ENCODE results near the gene RGS19. TPM values are rescaled to one million over a fixed set of nuclear protein-coding genes. Genes with fewer than 3 reads are reported as not detected.

Gene RGS19
- total and polyA plus RNA-seq, 8 donors = 6.3 to 63.9 (median 8.8) TPM

- Histone ChIP-seq H3K4me3 (no peak overlapping the region), H3K4me1 (peaks cover 10 to 29% of the 10 kb centered on the region in 2 donors), H3K27me3 (peaks cover 12 to 46% of the 10 kb centered on the region in 2 donors), H3K36me3 (peaks cover 0 to 53% of the 10 kb centered on the region in 2 donors), H3K9me3 (no peaks in the 10 kb centered on the region), H3K27ac (no peak overlapping the region)
- DNase-seq (no peak), ATAC-seq (no peak)
- intact Hi-C loops (cut with DNase I) = no loop called here
- no peak for TF ChIP-seq CTCF (IDR thresholded peaks at IDR 0.05)
These were observed 44.0 kb downstream of the RGS19 start for GRCh38 chr20:64035066-64035932.

GRCh38 chr20:64033981-64034493 lies 45.3 kb downstream of the RGS19 start:
- DNase-seq (peak in 1 of 4 donors; percentile 64), ATAC-seq (no peak)
- Histone ChIP-seq H3K4me1 (peaks cover 5 to 16% of the 10 kb centered on the region in 2 donors), H3K27me3 (peaks cover 11 to 33% of the 10 kb centered on the region in 2 donors), H3K9me3 (no peaks in the 10 kb centered on the region), H3K27ac (no peak overlapping the region), H3K36me3 (peaks cover 0 to 66% of the 10 kb centered on the region in 2 donors), H3K4me3 (no peak overlapping the region)
- TF ChIP-seq CTCF (IDR thresholded peaks at IDR 0.05) = no peak
- intact Hi-C loops (cut with DNase I) = no loop called here

GRCh38 chr20:64032706-64033624 lies 46.4 kb downstream of the RGS19 start:
- Histone ChIP-seq H3K36me3 (peaks cover 0 to 76% of the 10 kb centered on the region in 2 donors), H3K9me3 (no peaks in the 10 kb centered on the region), H3K27me3 (peaks cover 8 to 22% of the 10 kb centered on the region in 2 donors), H3K4me1 (peaks cover 0 to 5% of the 10 kb centered on the region in 2 donors), H3K27ac (no peak overlapping the region), H3K4me3 (no peak overlapping the region)
- intact Hi-C loops (cut with DNase I) = no loop called here
- ATAC-seq (no peak), DNase-seq (no peak)
- TF ChIP-seq CTCF (IDR thresholded peaks at IDR 0.05) = no peak

- intact Hi-C loops (cut with DNase I) = no loop called here
- Histone ChIP-seq H3K36me3 (peaks cover 0 to 87% of the 10 kb centered on the region in 2 donors), H3K27me3 (peaks cover 0 to 11% of the 10 kb centered on the region in 2 donors)
These were observed 47.5 kb downstream of the RGS19 start for GRCh38 chr20:64031822-64032314.

More at GRCh38 chr20:64031822-64032314, 47.5 kb downstream of the RGS19 start:
- Histone ChIP-seq H3K27ac (no peak overlapping the region), H3K9me3 (no peaks in the 10 kb centered on the region), H3K4me1 (no peaks in the 10 kb centered on the region), H3K4me3 (no peak overlapping the region)
- ATAC-seq (no peak), DNase-seq (peak in 1 of 4 donors; percentile 70)
- TF ChIP-seq CTCF (IDR thresholded peaks at IDR 0.05) = no peak

Data from left lung (tissue), 10 donors.